Effector memory CD4-positive, alpha-beta T cell (primary cell): Measurements from ENCODE around the gene SHC4.
"Not testable (repeated sequence)": the region's sequence is repeated elsewhere in the genome, so short reads cannot be mapped to it uniquely, and the experiment has no call there.

Experiments
- DNase-seq, 3 donors: peaks; one replicate each; pipeline ENCODE4 v3.0.0-alpha.2; 2020
- H3K27ac ChIP-seq: 2 replicates; pipeline ENCODE4 v1.7.0; 2013; ENCODE audit warnings: mild to moderate bottlenecking, low read length, moderate library complexity; ENCODE audit not compliant: insufficient read depth, poor library complexity, severe bottlenecking
- H3K27me3 ChIP-seq: replicated peaks from 2 replicates; pipeline ENCODE4 v1.7.0; 2013; ENCODE audit warnings: mild to moderate bottlenecking, low read length; ENCODE audit not compliant: insufficient read depth, control insufficient read depth, poor library complexity, severe bottlenecking
- H3K36me3 ChIP-seq: 2 replicates; pipeline ENCODE4 v1.7.0; 2013; ENCODE audit warnings: mild to moderate bottlenecking, low read length, moderate library complexity; ENCODE audit not compliant: control insufficient read depth, insufficient read depth
- H3K4me1 ChIP-seq: 2 replicates; pipeline ENCODE4 v1.7.0; 2013; ENCODE audit warnings: low read length, mild to moderate bottlenecking; ENCODE audit not compliant: control insufficient read depth, insufficient read depth, poor library complexity, severe bottlenecking
- H3K4me3 ChIP-seq: 2 replicates; pipeline ENCODE4 v1.7.0; 2013; ENCODE audit warnings: low read length, low read depth, mild to moderate bottlenecking; ENCODE audit not compliant: insufficient read depth, poor library complexity, severe bottlenecking
- H3K9me3 ChIP-seq: 2 replicates; pipeline ENCODE4 v1.7.0; 2013; ENCODE audit warnings: mild to moderate bottlenecking, low read length, moderate library complexity; ENCODE audit not compliant: control insufficient read depth

The SHC4 gene

DNA sequence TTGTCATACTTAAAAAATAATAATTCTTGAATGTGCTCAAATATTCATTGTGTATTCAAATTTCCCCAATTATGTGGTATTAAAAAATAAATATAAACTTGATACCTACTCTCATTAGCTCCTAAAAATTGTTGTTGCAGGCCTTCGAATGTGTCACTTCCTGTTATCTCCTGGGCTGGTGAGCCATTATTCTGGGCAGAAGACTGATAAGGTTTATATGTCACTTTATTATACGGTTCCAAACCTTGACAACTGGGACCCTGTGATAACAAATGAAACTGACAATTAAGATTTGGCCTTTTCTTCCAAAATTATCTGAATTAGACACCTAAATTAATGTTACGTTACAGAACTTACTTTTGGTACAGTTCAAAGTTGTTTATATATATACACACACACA lies 167.8 kb downstream of the SHC4 start:
- Histone ChIP-seq H3K4me1 (no peaks in the 10 kb centered on the region), H3K4me3 (no peak overlapping the region), H3K9me3 (no peaks in the 10 kb centered on the region), H3K27ac (no peak overlapping the region), H3K36me3 (no peaks in the 10 kb centered on the region), H3K27me3 (no peaks in the 10 kb centered on the region)
- no peak for DNase-seq

DNA sequence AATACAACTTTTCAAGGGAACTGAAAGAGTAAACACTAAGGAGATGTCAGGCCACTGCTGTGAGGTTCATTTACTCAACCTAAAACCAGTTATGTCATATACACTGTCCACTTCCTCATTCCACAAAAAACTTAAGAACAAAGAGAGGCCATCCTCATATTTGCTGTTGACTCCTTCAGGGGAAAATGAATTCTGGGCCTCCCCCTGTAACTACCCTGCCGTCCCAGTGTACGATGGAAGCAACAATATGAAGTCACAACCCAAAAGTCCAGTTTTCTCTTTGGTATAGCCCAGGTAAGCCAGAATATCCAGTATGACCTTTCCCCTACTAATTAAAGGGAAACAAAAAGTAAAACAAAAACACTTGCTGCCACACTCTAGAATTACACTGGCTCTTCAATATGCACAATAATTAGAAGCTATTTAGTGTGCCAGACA lies 169.0 kb downstream of the SHC4 start:
- no peaks in the 10 kb centered on the region for H3K9me3 ChIP-seq
- no peak overlapping the region for H3K4me3 ChIP-seq
- no peak for DNase-seq
- no peaks in the 10 kb centered on the region for H3K36me3 ChIP-seq
- H3K27ac ChIP-seq, result no peak overlapping the region
- H3K4me1 ChIP-seq, result no peaks in the 10 kb centered on the region
- no peaks in the 10 kb centered on the region for H3K27me3 ChIP-seq

DNA sequence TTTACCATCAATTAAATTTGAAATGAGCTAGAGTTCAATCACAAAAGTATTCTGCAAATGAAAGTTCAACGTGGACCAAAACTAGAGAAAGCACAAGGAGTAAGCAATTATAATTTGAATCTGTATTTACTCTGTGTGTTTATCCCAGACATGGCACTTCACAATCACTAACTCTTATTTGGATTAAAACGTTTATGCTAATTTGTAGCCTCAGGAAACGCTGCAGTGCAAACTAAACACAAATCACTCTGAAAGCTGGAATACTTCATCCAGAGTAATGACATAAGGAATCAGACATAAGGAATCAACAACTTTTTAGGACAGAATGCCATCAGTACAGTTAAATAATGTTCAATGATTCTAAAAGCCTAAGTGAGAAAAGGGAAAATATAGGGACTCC lies 171.3 kb downstream of the SHC4 start:
- Histone ChIP-seq H3K36me3 (peaks cover 8% of the 10 kb centered on the region), H3K9me3 (no peaks in the 10 kb centered on the region), H3K27ac (no peak overlapping the region), H3K27me3 (no peaks in the 10 kb centered on the region), H3K4me1 (no peaks in the 10 kb centered on the region), H3K4me3 (no peak overlapping the region)
- no peak for DNase-seq

DNA sequence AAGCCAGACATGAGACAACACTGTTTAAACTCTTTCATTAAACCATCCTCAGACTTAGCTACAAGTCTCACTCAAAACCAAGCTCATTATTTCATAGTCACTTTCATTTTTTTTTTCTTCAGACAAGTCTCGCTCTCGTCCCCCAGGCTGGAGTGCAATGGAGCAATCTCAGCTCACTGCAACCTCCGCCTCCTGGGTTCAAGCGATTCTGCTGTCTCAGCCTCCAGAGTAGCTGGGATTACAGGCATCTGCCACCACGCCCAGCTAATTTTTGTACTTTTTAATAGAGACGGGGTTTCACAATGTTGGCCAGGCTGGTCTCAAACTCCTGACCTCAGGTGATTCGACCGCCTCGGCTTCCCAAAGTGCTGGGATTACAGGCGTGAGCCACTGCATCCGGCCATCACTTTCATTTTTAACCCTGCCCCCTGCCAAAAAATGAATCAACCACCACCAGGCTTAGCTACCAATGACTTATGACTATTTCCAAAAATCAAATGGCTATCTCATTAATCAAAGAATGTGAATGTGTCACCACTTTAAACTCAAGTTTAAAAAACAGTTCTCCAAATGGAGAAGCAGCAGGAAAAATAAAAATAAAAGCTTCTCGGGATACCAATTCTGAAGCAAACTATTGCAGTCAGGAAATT lies 173.1 kb downstream of the SHC4 start:
- H3K4me3 ChIP-seq, H3K4me1 ChIP-seq, H3K27ac ChIP-seq, DNase-seq, H3K27me3 ChIP-seq, H3K9me3 ChIP-seq, H3K36me3 ChIP-seq: not testable (repeated sequence)

DNA sequence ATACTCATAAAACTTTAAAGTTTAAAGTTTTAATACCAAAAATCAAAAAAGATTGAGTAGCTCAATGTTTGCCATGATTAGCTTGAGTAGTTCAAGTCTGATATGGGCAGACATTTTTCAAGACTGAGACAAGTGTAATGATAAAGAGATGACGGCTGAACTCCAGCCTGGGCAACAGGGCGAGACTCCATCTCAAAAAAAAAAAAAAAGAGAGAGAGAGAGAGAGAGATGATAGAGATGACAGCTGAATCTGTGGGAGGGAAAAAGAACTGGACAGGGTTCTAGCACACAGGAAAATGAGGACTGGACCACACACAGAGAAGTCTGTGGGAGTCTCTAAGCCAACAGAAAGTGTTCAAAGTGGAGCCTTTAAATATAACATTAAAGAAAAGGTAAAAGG lies 178.0 kb downstream of the SHC4 start:
- Histone ChIP-seq H3K9me3 (no peaks in the 10 kb centered on the region), H3K4me3 (no peak overlapping the region), H3K36me3 (peaks cover 18% of the 10 kb centered on the region), H3K27me3 (no peaks in the 10 kb centered on the region), H3K4me1 (no peaks in the 10 kb centered on the region), H3K27ac (no peak overlapping the region)
- DNase-seq, result no peak

DNA sequence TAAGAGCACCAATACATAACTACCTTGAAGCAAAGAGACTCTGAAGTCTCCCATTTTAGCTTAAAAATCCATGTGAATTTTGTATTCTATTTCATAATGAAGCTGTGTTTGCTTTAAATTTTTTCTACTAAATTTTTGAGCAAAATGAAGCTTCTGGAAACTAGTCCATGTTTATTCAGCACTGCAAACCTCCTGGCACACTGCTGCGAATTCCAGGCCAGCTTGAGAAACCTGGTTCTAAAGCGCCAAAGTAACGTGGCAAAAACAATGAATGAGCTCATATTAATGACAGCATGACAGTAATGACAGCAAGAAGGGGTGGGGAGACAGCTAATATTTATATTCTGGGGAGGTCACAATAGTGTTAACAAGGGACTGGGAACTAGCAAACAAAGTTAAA lies 178.5 kb downstream of the SHC4 start:
- Histone ChIP-seq H3K27me3 (no peaks in the 10 kb centered on the region), H3K4me3 (no peak overlapping the region), H3K27ac (no peak overlapping the region), H3K9me3 (no peaks in the 10 kb centered on the region), H3K36me3 (peaks cover 18% of the 10 kb centered on the region), H3K4me1 (no peaks in the 10 kb centered on the region)
- no peak for DNase-seq

DNA sequence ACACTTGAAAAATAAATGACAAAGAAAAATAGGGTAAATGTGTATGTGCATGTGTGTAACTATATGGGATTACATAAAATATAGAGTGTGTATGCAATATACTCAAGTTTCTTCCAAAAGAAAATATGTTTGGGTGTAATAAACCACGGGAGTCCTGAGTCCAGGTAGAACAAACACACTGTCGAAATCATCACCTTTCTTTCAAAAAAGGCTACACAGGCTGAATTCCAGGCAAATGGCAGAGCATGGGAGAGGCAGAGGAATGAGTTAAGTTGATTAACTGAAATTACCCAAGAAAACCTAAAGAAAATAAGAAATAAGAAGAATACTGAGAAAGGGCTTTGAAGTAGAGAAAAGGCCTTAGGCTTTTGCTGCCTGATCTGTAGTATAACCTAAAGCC lies 179.0 kb downstream of the SHC4 start:
- no peak overlapping the region for H3K27ac ChIP-seq
- H3K36me3 ChIP-seq, result peaks cover 18% of the 10 kb centered on the region
- H3K4me3 ChIP-seq, result no peak overlapping the region

DNA sequence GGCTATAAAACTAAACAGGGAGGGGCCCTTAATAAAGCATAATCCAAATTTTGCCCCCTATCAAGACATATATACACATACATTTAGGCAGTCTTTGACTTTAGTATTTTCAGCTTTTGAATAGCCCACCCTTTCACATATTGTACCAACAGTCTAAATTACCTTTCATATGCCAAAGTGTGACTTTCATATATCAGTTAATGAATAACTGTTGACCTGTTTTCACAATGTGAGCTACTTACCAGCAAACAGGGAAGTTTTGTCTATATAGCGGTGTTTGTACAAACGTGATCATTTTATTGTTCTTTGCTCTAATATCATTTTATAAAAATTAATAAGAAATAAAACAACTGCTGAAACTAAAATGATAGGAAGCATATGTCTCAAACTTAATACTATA lies 180.8 kb downstream of the SHC4 start:
- no peaks in the 10 kb centered on the region for H3K4me1 ChIP-seq
- H3K9me3 ChIP-seq, result no peaks in the 10 kb centered on the region
- H3K27me3 ChIP-seq, result no peaks in the 10 kb centered on the region
- H3K27ac ChIP-seq, result no peak overlapping the region
- no peak overlapping the region for H3K4me3 ChIP-seq
- no peak for DNase-seq
- peaks cover 9% of the 10 kb centered on the region for H3K36me3 ChIP-seq

More for the DNA sequence above, 179.0 kb downstream of the SHC4 start:
- DNase-seq, result no peak
- no peaks in the 10 kb centered on the region for H3K27me3 ChIP-seq
- H3K4me1 ChIP-seq, result no peaks in the 10 kb centered on the region
- H3K9me3 ChIP-seq, result no peaks in the 10 kb centered on the region

DNA sequence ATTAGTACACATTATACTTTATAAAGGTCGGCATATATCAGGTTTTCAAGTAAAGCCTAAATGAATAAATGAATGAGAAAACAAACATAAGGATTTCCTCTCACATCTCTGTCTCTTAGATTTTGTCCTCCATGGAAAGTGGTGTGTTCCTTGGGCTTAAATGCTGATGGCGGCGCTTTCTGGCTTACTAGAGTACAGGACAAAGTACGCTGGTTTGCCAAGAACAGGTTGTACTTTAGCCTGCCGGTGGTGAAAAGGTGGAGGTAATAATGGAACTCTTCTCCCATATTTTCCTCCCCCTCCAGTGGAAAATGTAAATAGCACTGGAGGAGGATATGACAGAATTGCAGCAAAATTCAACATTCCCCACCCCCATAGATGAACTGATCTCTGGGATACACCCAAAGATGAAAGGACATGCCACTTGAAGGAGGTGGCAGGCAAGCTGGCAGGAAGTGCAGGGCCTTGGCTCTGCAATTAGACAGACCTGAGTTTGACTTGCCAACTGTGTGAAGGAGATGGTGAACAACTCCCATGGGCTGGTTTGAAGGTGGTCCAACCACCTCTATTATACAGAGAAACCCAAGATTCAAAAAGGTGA lies 182.1 kb downstream of the SHC4 start:
- no peaks in the 10 kb centered on the region for H3K27me3 ChIP-seq
- H3K27ac ChIP-seq, result no peak overlapping the region
- no peaks in the 10 kb centered on the region for H3K9me3 ChIP-seq
- no peak for DNase-seq
- no peak overlapping the region for H3K4me3 ChIP-seq
- peaks cover 9% of the 10 kb centered on the region for H3K36me3 ChIP-seq
- H3K4me1 ChIP-seq, result no peaks in the 10 kb centered on the region

DNA sequence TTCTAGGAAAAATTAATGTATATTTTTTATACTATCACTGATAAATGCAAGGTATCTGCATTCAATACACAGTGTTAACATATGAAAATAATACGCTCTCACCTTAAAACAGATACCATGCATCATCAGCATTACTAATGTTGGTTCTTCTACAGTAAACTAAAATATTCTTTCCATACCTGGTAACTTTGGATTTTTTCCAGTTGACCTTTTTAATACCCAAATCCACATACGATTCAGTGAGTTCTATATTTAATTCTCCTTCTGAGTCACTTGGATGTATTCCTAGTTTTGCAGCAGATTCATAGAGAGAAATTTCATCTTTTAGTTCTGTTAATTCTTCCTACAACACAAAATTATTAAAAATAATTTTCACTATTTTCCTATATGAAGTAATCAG lies 182.7 kb downstream of the SHC4 start:
- no peaks in the 10 kb centered on the region for H3K9me3 ChIP-seq
- DNase-seq, result no peak
- peaks cover 9% of the 10 kb centered on the region for H3K36me3 ChIP-seq
- no peaks in the 10 kb centered on the region for H3K27me3 ChIP-seq
- no peaks in the 10 kb centered on the region for H3K4me1 ChIP-seq
- H3K27ac ChIP-seq, result no peak overlapping the region
- H3K4me3 ChIP-seq, result no peak overlapping the region
